Measurements from ENCODE around the gene SMG9.

- TF ChIP-seq FOXK2 (IDR thresholded peaks at IDR 0.05), result no peak
- no peak for TF ChIP-seq ZNF709 (CRISPR knock-in tag; IDR thresholded peaks at IDR 0.05)
- no peak for TF ChIP-seq RBM39 (IDR thresholded peaks at IDR 0.05; ENCODE audit: low read depth, low read length, poor library complexity, severe bottlenecking)
- TF ChIP-seq ZNF670 (CRISPR knock-in tag; IDR thresholded peaks at IDR 0.05; ENCODE audit: borderline replicate concordance), result no peak
- no peak for TF ChIP-seq NFRKB (IDR thresholded peaks at IDR 0.05)
- TF ChIP-seq SKIL (CRISPR knock-in tag; IDR thresholded peaks at IDR 0.05; ENCODE audit: borderline replicate concordance), result no peak
- TF ChIP-seq ZNF446 (CRISPR knock-in tag; IDR thresholded peaks at IDR 0.05), result no peak
- no peak for TF ChIP-seq POLR2A (IDR thresholded peaks at IDR 0.05; ENCODE audit: insufficient read depth in 1 of 2, low read depth in 2 of 2, low read length in 2 of 2)
- TF ChIP-seq ARHGAP35 (CRISPR knock-in tag; IDR thresholded peaks at IDR 0.05; ENCODE audit: borderline replicate concordance), result no peak
- no peak for TF ChIP-seq MAX (IDR thresholded peaks at IDR 0.05)
- TF ChIP-seq MBD4 (IDR thresholded peaks at IDR 0.05; ENCODE audit: borderline replicate concordance, low read length), result no peak
These were observed 63.0 kb downstream of the SMG9 start for GRCh38 chr19:43691755-43692154.

Measured in HepG2 (cell line).